ENCODE measurements around the gene CCDC142. TPM values are rescaled to one million over a fixed set of nuclear protein-coding genes. Genes with fewer than 3 reads are reported as not detected.

Gene CCDC142
- total and polyA plus RNA-seq, 2 experiments from 2014 or later, result 5.1 to 12.3 TPM

DNA sequence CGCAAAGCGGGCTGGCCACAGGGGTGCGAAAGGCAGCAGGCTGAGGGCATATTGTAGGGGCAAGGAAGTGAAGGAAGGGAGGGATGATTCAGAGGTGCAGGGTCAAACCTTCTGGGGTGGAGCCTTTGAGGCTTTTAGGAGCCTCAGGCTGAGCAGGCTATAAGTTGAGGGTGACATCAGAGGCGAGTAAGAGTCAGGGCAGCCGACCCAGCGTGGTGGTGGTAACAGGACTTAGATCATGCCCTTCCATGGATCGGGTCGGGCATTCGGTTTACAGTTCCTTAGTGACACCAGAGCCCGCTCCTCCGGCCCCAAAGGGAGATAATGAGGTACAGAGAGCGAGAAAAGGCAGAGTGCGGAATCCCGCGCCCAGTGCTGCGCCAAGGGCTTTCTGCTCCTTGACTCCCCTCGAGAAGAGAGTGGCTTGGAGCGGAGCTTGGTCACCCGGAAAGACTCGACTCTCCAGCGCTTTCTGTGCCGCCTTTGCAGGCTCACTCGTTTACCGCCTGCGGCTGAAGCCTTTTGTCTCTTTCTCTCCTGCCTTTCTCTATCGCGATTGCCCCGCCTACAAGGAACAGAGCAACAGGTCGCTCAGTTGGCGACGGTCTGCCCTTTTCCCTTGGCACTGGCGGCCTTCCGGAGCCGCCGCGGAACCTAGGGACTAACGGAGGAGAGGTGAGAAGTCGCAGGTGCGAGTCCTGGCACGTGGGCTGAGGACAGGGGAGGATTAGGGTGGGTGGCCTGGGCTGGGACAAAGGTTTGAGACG is 15.9 kb upstream of the CCDC142 start:
- Mint-ChIP-seq H3K36me3 (ENCODE audit: low read depth) (peaks cover 8% of the 10 kb centered on the region), H3K4me1 (peaks cover 43% of the 10 kb centered on the region), H3K27me3 (ENCODE audit: insufficient read depth, low read depth, poor library complexity) (peaks cover 86% of the 10 kb centered on the region), H3K4me3 (peak overlapping the region; percentile 77), H3K27ac (no peak overlapping the region), H3K9me3 (no peaks in the 10 kb centered on the region)
- Histone ChIP-seq H3K79me2 (replicated peaks; ENCODE audit: insufficient read depth) (no peaks in the 10 kb centered on the region), H3F3A (replicated peaks; ENCODE audit: low read depth) (peaks cover 39% of the 10 kb centered on the region), H3K4me3 (peak overlapping the region; percentile 69), H3K4me2 (peak overlapping the region; percentile 95), H3K36me3 (ENCODE audit: insufficient read depth) (no peaks in the 10 kb centered on the region), H3K27ac (ENCODE audit: low read depth) (no peak overlapping the region), H3K4me1 (ENCODE audit: insufficient read depth) (peaks cover 42% of the 10 kb centered on the region), H2AFZ (peak overlapping the region; percentile 98), H3K9me2 (ENCODE audit: insufficient read depth) (no peaks in the 10 kb centered on the region), H4K20me1 (replicated peaks; ENCODE audit: insufficient read depth) (peaks cover 8% of the 10 kb centered on the region; the same call in 1 of the 2 replicates), H3K27me3 (ENCODE audit: insufficient read depth) (peaks cover 97% of the 10 kb centered on the region)
- peak; percentile 88 for DNase-seq (ENCODE audit: low spot score)
- ATAC-seq, result peak; percentile 19
- TF ChIP-seq EZH2 (IDR thresholded peaks at IDR 0.05; ENCODE audit: low read depth, unreplicated experiment), result peak; percentile 96
- TF ChIP-seq, protein P1, sequence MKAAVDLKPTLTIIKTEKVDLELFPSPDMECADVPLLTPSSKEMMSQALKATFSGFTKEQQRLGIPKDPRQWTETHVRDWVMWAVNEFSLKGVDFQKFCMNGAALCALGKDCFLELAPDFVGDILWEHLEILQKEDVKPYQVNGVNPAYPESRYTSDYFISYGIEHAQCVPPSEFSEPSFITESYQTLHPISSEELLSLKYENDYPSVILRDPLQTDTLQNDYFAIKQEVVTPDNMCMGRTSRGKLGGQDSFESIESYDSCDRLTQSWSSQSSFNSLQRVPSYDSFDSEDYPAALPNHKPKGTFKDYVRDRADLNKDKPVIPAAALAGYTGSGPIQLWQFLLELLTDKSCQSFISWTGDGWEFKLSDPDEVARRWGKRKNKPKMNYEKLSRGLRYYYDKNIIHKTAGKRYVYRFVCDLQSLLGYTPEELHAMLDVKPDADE (IDR thresholded peaks at IDR 0.05), result no peak
- TF ChIP-seq, protein P2, sequence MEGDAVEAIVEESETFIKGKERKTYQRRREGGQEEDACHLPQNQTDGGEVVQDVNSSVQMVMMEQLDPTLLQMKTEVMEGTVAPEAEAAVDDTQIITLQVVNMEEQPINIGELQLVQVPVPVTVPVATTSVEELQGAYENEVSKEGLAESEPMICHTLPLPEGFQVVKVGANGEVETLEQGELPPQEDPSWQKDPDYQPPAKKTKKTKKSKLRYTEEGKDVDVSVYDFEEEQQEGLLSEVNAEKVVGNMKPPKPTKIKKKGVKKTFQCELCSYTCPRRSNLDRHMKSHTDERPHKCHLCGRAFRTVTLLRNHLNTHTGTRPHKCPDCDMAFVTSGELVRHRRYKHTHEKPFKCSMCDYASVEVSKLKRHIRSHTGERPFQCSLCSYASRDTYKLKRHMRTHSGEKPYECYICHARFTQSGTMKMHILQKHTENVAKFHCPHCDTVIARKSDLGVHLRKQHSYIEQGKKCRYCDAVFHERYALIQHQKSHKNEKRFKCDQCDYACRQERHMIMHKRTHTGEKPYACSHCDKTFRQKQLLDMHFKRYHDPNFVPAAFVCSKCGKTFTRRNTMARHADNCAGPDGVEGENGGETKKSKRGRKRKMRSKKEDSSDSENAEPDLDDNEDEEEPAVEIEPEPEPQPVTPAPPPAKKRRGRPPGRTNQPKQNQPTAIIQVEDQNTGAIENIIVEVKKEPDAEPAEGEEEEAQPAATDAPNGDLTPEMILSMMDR (conservative IDR thresholded peaks at IDR 0.05; ENCODE audit: low read depth in 2 of 2), result no peak
- no peak for TF ChIP-seq ZNF114 (CRISPR knock-in tag; IDR thresholded peaks at IDR 0.05)
- peak; percentile 55 for TF ChIP-seq EZH2phosphoT487 (IDR thresholded peaks at IDR 0.05; ENCODE audit: unreplicated experiment)

DNA sequence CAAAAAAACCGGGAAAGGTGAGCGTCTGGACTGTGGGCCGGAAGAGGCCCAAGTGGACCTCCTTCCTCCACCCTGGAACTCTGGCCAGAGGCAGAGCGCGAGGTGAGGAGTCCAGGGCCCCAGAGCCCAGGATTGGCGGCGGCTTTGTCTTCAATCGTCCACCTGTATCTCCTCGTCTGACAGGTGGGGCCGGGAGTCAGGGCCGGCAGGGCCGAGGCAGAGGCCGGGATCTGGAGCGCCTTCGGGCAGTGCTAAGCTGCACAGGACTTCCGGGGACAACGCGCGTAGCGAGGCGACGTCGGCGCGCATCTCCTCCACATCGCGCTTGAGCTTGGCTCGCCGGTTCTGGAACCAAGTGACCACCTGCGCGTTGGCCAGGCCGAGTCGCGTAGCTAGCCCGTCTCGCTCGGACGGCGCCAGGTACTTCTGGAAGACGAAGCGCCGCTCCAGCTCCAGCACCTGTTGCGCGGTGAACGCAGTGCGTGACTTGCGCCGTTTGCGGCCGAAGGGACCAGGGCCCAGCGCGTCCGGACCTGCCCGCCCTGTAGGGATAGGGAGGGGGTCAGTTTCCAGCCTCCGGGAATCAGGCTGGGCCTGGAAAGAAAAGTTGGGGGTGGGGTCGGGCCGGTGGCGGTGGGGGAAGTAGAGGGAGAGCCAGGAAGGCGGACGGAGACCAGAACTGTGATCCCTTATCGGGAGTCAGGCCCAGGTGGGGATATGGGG is 15.1 kb upstream of the CCDC142 start:
- peaks cover 79% of the 10 kb centered on the region for H3K27me3 Mint-ChIP-seq (ENCODE audit: insufficient read depth, low read depth, poor library complexity)
- H3K9me3 Mint-ChIP-seq, result no peaks in the 10 kb centered on the region
- H3K27ac Mint-ChIP-seq, result no peak overlapping the region
- Histone ChIP-seq H4K20me1 (replicated peaks; ENCODE audit: insufficient read depth) (peaks cover 8% of the 10 kb centered on the region; the same call in 1 of the 2 replicates), H3K79me2 (replicated peaks; ENCODE audit: insufficient read depth) (no peaks in the 10 kb centered on the region), H3K4me3 (peak overlapping the region; percentile 69), H3K27me3 (ENCODE audit: insufficient read depth) (peaks cover 90% of the 10 kb centered on the region), H2AFZ (peak overlapping the region; percentile 98), H3K4me1 (ENCODE audit: insufficient read depth) (peaks cover 42% of the 10 kb centered on the region), H3K4me2 (peak overlapping the region; percentile 95), H3K36me3 (ENCODE audit: insufficient read depth) (no peaks in the 10 kb centered on the region), H3K9me2 (ENCODE audit: insufficient read depth) (no peaks in the 10 kb centered on the region), H3K27ac (ENCODE audit: low read depth) (no peak overlapping the region), H3F3A (replicated peaks; ENCODE audit: low read depth) (peaks cover 39% of the 10 kb centered on the region)
- peaks cover 42% of the 10 kb centered on the region for H3K4me1 Mint-ChIP-seq
- H3K36me3 Mint-ChIP-seq (ENCODE audit: low read depth), result peaks cover 13% of the 10 kb centered on the region
- peak overlapping the region; percentile 77 for H3K4me3 Mint-ChIP-seq
- peak; percentile 23 for ATAC-seq
- DNase-seq (ENCODE audit: low spot score), result peak; percentile 72
- TF ChIP-seq EZH2phosphoT487 (IDR thresholded peaks at IDR 0.05; ENCODE audit: unreplicated experiment) (peak; percentile 71), REST (IDR thresholded peaks at IDR 0.05; ENCODE audit: unreplicated experiment) (no peak), STAT1 (IDR thresholded peaks at IDR 0.05; ENCODE audit: unreplicated experiment) (no peak), EZH2 (IDR thresholded peaks at IDR 0.05; ENCODE audit: low read depth, unreplicated experiment) (peak; percentile 73), ZNF114 (CRISPR knock-in tag; IDR thresholded peaks at IDR 0.05) (no peak)
- TF ChIP-seq, protein P1 (IDR thresholded peaks at IDR 0.05), result no peak

Measured in GM23338 (cell line).